ENCODE results near the gene TPSD1. TPM values are rescaled to one million over a fixed set of nuclear protein-coding genes. Genes with fewer than 3 reads are reported as not detected.
"Not testable (repeated sequence)": the region's sequence is repeated elsewhere in the genome, so short reads cannot be mapped to it uniquely, and the experiment has no call there.

TPSD1 gene
- polyA plus RNA-seq, 1 experiment: not detected

GRCh38 chr16:1293921-1294656 lies 38.2 kb downstream of the TPSD1 start:
- no peak for TF ChIP-seq CTCF (IDR thresholded peaks at IDR 0.05; ENCODE audit: low read depth, low read length)
- POLR2A ChIA-PET: interaction anchor here (1.4 kb wide), 1 partner anchor 15 kb away, joined by 3 read pairs; the partner anchor contains the start of gene UBE2I

GRCh38 chr16:1295465-1295864 lies 39.6 kb downstream of the TPSD1 start:
- POLR2A ChIA-PET: no interaction called here
- peaks cover 5% of the 10 kb centered on the region; the same call in 1 of the 2 replicates for H3K9me3 ChIP-seq (ENCODE audit: control insufficient read depth, insufficient read depth, low read length)
- CTCF ChIA-PET: interaction anchor here (0.7 kb wide), 1 partner anchor 12 kb away, joined by 6 read pairs; no protein-coding TSS in a partner anchor
- H3K27ac ChIP-seq (ENCODE audit: low read depth, low read length): no peak overlapping the region
- no peak for TF ChIP-seq CTCF (IDR thresholded peaks at IDR 0.05; ENCODE audit: low read depth, low read length)
- no peak for DNase-seq (ENCODE audit: low read depth, low spot score)
- peaks cover 32% of the 10 kb centered on the region for H3K27me3 ChIP-seq (ENCODE audit: control insufficient read depth, insufficient read depth, low read length)
- H3K4me3 ChIP-seq (ENCODE audit: low read depth, low read length): no peak overlapping the region

More at GRCh38 chr16:1293921-1294656, 38.2 kb downstream of the TPSD1 start:
- CTCF ChIA-PET: interaction anchor here (0.6 kb wide), 1 partner anchor 665 kb away, joined by 3 read pairs; no protein-coding TSS in a partner anchor
- H3K27me3 ChIP-seq (ENCODE audit: control insufficient read depth, insufficient read depth, low read length): peaks cover 36% of the 10 kb centered on the region
- H3K4me3 ChIP-seq (ENCODE audit: low read depth, low read length): no peak overlapping the region
- no peak for DNase-seq (ENCODE audit: low read depth, low spot score)
- peaks cover 5% of the 10 kb centered on the region; the same call in 1 of the 2 replicates for H3K9me3 ChIP-seq (ENCODE audit: control insufficient read depth, insufficient read depth, low read length)
- H3K27ac ChIP-seq (ENCODE audit: low read depth, low read length): no peak overlapping the region

- POLR2A ChIA-PET: interaction anchor here (0.7 kb wide), 1 partner anchor 523 kb away, joined by 4 read pairs; no protein-coding TSS in a partner anchor
- DNase-seq (ENCODE audit: low read depth, low spot score): not testable (repeated sequence)
These were observed 40.8 kb downstream of the TPSD1 start for GRCh38 chr16:1296688-1297017.

GRCh38 chr16:1297018-1297696 lies 41.3 kb downstream of the TPSD1 start:
- ChIA-PET CTCF (interaction anchor here (0.6 kb wide), 3 partner anchors 18 to 201 kb away, joined by 3 to 5 read pairs (median 4); no protein-coding TSS in a partner anchor), POLR2A (interaction anchor here (0.6 to 0.7 kb wide), 2 partner anchors 35 to 524 kb away, joined by 4 to 5 read pairs; no protein-coding TSS in a partner anchor)
- Histone ChIP-seq H3K27me3 (ENCODE audit: control insufficient read depth, insufficient read depth, low read length) (peaks cover 18% of the 10 kb centered on the region), H3K9me3 (ENCODE audit: control insufficient read depth, insufficient read depth, low read length) (no peaks in the 10 kb centered on the region; the same call in 1 of the 2 replicates), H3K27ac (ENCODE audit: low read depth, low read length) (no peak overlapping the region), H3K4me3 (ENCODE audit: low read depth, low read length) (no peak overlapping the region)
- no peak for DNase-seq (ENCODE audit: low read depth, low spot score)
- no peak for TF ChIP-seq CTCF (IDR thresholded peaks at IDR 0.05; ENCODE audit: low read depth, low read length)

More at GRCh38 chr16:1296688-1297017, 40.8 kb downstream of the TPSD1 start:
- H3K9me3 ChIP-seq (ENCODE audit: control insufficient read depth, insufficient read depth, low read length); H3K27ac ChIP-seq (ENCODE audit: low read depth, low read length); H3K4me3 ChIP-seq (ENCODE audit: low read depth, low read length): not testable (repeated sequence)
- H3K27me3 ChIP-seq (ENCODE audit: control insufficient read depth, insufficient read depth, low read length): peaks cover 21% of the 10 kb centered on the region
- CTCF ChIA-PET: interaction anchor here (0.6 kb wide), 1 partner anchor 18 kb away, joined by 5 read pairs; no protein-coding TSS in a partner anchor

- no peak for TF ChIP-seq CTCF (IDR thresholded peaks at IDR 0.05; ENCODE audit: low read depth, low read length)
- ChIA-PET POLR2A (no interaction called here), CTCF (no interaction called here)
- H3K4me3 ChIP-seq (ENCODE audit: low read depth, low read length): no peak overlapping the region
- no peak overlapping the region for H3K27ac ChIP-seq (ENCODE audit: low read depth, low read length)
- no peak for DNase-seq (ENCODE audit: low read depth, low spot score)
- peaks cover 15% of the 10 kb centered on the region for H3K27me3 ChIP-seq (ENCODE audit: control insufficient read depth, insufficient read depth, low read length)
- H3K9me3 ChIP-seq (ENCODE audit: control insufficient read depth, insufficient read depth, low read length): no peaks in the 10 kb centered on the region; the same call in 1 of the 2 replicates
These were observed 42.5 kb downstream of the TPSD1 start for GRCh38 chr16:1298406-1298805.
